Vagina (tissue), 2 donors: ENCODE results near the gene TLK2.

ENCODE experiments used
- CTCF ChIP-seq, 3 experiments: fragments of 450-650 bp in 2 of 3; fragments of 200-600 bp in 1 of 3; sonication (generic) in 1 of 3; IDR thresholded peaks; one replicate each; pipeline ENCODE4 v1.5.1; 2017 to 2019; ENCODE audit warnings: antibody characterized with exemption in 3 of 3, mild to moderate bottlenecking in 2 of 3, moderate library complexity in 2 of 3
- POLR2A ChIP-seq, 2 donors: fragments of 450-650 bp; IDR thresholded peaks; one replicate each; pipeline ENCODE4 v1.6.1; 2017; ENCODE audit warnings: antibody characterized with exemption in 2 of 2, mild to moderate bottlenecking in 2 of 2, moderate library complexity in 2 of 2
- POLR2AphosphoS5 ChIP-seq, 2 donors: sonication (generic); formaldehyde crosslinking; IDR thresholded peaks; one replicate each; pipeline ENCODE4 v1.9.0; 2017; ENCODE audit warnings: antibody characterized with exemption in 2 of 2, mild to moderate bottlenecking in 2 of 2, low read depth in 1 of 2; ENCODE audit not compliant: insufficient read depth in 1 of 2

GRCh38 chr17:62566996-62567578, 88.5 kb downstream of the TLK2 start:
- TF ChIP-seq POLR2A (IDR thresholded peaks at IDR 0.05) (no peak), CTCF (IDR thresholded peaks at IDR 0.05) (no peak), POLR2AphosphoS5 (IDR thresholded peaks at IDR 0.05; ENCODE audit: insufficient read depth in 1 of 2, low read depth in 1 of 2) (no peak)
